Glomerular visceral epithelial cell (primary cell): ENCODE measurements around the gene KIF1B.
A peak's percentile ranks its signal among the peaks of the same experiment; 100 is the strongest.
"Not testable (repeated sequence)": the region's sequence is repeated elsewhere in the genome, so short reads cannot be mapped to it uniquely, and the experiment has no call there.

Experiments used
- DNase-seq: peaks from one replicate; pipeline ENCODE4 v3.0.0-alpha.2; 2016; ENCODE audit errors: extremely low spot score

The KIF1B gene

DNA sequence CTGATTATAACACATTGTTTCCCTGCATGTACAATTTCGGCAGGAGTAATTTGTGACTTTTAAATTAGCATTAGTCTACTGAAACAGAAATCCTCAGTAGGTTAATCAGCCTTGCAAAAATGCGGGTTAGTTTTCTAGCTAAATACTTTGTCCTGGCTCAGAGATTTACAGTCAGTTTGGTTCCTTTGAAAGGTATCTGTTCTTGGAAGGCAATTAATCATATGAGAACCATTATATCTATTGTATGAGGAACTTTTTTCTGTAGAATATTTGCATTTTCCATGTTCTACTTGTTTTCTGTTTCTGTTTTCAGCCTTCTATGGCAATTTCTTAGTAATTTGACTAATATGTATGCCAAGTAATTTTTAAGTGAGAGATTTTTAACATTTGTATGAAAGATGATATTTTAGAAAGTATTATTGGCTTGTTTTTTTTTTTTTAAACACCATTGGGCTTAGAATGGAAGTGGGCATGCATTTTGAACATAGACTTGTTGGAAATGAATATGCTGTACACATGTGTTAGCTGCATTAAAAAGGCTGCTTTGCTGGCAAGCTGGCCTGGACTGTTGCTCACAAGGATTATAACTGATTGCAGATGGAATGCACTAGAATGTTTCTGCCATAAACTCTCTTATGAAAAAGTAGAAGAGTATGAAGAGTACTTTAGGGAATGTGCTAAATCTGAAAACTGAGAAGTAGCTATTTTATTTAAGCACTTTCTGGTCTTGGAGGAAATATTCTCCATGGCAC is 26.2 kb downstream of the KIF1B start:
- DNase-seq, result no peak

DNA sequence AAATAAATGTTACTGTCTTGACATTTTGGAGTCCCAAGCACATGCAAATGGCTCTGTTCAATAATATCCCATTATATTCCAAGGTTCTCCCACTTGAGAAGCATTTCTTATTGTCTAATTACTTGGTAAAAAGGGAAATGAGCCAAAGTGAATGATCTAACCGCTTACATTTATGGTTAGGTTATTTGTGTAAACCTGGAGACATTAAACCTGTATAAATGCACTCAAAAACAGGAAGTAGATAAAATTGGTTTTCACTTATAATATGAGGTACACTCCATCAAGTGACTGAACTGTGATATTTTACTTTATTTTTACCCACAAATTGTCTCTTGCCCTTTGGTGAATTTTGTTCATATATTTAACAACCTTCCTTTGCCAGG is 26.8 kb downstream of the KIF1B start:
- no peak for DNase-seq

DNA sequence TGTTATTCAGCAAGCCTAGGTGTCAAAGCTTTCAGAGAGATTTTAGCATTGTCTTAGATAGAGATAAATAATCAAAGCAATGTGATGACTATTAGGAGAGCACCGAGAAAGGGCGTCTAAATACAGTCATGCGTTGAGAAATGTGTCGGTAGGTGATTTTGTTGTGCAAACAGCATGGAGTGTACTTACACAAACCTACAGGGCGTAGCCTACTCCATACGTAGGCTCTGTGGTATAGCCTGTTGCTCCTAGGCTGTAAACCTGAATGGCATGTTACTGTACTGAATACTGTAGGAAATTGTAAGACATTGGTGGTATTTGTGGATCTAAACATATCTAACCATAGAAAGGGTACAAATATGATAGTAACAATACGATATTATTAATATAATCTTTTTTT is 31.8 kb downstream of the KIF1B start:
- DNase-seq, result no peak

DNA sequence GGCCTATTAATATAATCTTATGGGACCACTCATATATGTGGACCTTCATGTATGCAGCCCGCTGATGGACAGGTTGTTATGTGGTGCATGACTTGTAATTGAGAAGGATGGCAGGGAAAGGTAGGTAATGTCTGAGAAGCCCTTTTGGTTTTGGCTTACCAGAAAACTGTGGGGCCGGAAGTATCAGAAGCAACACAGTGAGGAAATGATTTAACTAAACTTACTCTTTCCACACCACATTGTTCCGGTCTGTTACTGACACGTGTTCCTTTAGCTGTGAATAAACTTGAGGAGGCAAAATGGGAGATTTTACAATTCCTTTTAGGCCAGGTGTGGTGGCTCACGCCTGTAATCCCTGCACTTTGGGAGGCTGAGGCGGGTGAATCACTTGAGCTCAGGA is 32.4 kb downstream of the KIF1B start:
- no peak for DNase-seq

DNA sequence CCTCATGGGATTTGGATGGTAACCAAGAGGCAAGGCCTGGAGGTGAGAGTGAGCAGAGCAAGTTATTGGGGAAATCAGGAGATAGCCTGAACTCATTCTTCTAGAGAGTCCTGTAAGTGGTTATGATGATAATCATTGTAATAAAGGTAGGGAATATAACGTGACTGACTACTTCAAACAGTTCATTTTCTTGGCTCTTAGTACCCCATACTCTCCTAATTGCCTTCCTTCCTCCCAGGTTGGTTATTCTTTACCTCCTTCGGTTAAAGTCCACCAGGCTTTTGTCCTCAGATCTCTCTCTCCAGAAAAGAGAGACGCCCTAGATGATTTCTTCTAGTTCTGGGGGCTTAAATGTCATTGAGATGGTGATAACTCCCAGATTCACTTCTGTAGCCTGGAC is 35.3 kb downstream of the KIF1B start:
- no peak for DNase-seq

DNA sequence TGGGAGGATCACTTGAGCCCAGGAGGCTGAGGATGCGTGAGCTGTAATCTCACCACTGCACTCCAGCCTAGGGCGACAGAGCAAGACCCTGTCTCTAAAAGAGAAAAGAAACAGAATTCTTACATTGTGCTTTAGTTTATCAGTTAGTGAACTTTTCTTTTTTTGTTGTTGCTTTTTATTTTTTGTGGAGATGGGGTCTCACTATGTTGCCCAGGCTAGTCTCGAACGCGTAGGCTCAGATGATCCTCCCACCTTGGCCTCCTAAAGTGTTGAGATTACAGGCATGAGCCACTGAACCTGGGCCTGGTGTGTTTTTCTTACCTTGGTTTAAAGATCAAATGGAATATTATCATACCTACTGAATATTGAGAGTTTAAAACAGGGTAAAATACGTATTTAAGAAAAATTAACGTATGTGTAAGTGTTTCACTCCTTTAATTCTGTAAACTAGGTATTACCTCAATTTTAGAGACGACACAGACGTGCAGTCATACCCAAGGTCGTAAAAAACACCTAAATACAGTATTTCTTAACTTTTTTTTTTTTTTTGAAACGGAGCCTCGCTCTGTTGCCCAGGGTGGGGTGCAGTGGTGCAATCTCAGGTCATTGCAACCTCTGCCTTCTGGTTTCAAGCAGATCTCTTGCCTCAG is 39.6 kb downstream of the KIF1B start:
- no peak for DNase-seq

DNA sequence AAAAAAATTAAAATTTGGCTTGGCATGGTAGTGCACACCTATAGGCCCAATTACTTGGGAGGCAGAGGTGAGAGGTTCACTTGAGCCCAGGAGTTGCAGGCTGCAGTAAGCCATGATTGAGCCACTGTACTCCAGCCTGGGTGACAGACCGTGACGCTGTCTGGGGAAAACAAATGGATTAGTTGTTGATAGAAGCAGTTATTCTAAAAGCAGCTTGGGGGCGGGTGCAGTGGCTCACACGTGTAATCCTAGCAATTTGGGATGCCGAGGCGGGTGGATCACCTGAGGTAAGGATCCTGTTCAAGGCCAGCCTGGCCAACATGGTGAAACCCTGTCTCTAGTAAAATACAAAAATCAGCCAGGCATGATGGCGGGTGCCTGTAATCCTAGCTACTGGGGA is 40.3 kb downstream of the KIF1B start:
- peak; percentile 9 for DNase-seq

DNA sequence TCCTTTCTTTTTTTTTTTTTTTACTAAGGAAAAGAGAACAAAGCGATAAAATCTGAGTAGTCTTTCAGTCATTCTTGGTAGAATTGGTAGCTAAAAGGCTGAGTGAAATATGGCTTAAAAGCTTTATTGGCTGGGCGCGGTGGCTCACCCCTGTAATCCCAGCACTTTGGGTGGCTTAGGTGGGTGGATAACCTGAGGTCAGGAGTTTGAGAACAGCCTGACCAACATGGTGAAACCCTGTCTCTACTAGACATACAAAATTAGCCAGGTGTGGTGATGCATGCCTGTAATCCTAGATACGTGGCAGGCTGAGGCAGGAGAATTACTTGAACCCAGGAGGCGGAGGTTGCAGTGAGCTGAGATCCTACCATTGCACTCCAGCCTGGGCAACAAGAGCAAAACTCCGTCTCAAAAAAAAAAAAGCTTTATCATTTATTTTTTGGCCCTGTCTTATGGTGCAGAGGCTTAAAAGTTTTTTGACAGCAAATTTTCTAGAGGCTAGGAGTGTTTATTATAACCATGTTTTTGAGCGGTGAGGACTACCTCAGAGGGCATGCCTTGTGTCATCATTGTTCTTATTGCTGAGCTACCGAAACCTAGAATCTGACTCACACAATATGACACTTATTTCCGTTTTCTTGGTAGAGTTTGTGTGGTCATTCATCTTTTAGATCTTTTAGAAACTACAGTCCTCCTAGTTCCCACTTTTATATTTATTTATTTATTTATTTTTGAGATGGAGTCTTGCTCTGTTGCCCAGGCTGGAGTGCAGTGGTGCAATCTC is 41.1 kb downstream of the KIF1B start:
- peak; percentile 12 for DNase-seq

DNA sequence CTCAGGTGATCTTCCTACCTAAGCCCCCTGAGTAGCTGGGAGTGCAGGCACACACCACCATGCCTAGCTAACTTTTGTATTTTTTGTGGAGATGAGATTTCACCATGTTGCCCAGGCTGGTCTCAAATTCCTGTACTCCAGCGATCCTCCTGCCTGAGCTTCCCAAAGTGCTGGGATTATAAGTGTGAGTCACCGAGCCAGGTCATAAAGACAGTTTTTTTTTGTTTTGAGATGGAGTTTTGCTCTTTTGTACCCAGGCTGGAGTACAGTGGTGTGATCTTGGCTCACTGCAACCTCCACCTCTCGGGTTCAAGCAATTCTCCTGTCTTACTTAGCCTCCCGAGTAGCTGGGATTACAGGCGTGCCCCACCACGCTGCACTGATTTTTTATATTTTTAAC is 42.1 kb downstream of the KIF1B start:
- DNase-seq, result peak; percentile 53

DNA sequence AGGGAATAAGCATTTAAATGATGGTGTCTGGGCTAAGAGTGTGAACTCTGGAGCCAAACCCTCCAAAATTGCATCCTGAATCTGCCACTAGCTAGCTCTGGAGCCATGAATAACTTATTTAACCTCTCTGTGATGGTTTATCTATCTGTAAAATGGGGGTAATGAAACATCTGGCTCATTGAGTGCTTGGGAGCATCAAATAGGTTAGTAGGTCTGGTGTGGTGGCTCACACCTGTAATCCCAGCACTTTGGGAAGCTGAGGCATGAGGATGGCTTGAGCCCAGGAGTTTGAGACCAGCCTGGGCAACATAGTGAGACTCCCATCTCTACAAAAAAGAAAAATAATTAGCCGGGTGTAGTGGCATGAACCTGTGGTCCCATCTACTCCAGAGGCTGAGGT is 42.8 kb downstream of the KIF1B start:
- DNase-seq, result no peak

DNA sequence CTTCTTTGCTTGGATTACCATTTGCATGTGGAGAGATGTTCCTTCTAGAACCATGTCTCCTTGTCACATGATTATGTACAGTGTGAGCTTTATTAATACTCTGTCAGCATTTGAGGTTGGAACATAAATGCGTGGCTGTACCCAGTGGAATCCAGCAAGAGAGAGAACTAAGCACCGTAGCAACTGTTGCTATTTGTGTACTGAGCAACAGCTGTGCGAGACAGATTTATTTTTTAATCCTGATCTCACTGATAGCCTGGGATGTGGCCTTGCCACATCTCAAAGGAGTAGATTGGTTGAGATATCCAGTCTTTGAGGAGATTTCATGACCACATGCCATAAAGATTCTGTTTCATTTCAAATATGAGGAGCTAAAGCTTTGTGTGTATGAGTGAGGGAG is 43.4 kb downstream of the KIF1B start:
- DNase-seq, result peak; percentile 70

DNA sequence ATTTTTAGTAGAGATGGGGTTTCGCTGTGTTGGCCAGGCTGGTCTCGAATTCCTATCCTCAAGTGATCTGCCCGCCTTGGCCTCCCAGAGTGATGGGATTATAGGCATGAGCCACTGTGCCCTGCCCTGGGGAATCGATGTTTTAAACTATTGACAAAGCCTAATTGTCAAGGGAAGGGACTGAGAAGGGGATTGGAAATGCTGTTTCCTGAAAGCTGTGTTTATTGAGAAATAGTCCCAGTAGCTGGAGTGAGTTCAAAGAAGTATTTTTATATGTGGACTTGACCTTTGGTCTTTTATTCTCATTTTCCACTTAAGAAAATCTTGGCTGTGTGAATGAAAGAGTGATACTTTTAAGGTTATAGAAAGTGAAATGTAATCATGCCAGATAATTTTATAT is 47.5 kb downstream of the KIF1B start:
- no peak for DNase-seq

DNA sequence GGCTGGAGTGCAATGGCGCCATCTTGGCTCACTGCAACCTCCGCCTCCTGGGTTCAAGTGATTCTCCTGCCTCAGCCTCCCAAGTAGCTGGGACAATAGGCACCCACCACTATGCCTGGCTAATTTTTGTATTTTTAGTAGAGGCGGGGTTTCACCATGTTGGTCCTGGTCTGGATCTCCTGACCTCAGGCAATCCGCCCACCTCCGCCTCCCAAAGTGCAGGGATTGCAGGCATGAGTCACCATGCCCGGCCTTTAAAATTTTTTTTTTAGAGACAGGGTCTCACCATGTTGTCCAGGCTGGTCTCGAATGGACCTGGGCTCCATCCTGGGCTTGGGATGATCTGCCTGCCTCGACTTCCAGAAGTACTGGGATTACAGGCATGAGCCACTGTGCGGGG is 49.2 kb downstream of the KIF1B start:
- DNase-seq, result not testable (repeated sequence)

DNA sequence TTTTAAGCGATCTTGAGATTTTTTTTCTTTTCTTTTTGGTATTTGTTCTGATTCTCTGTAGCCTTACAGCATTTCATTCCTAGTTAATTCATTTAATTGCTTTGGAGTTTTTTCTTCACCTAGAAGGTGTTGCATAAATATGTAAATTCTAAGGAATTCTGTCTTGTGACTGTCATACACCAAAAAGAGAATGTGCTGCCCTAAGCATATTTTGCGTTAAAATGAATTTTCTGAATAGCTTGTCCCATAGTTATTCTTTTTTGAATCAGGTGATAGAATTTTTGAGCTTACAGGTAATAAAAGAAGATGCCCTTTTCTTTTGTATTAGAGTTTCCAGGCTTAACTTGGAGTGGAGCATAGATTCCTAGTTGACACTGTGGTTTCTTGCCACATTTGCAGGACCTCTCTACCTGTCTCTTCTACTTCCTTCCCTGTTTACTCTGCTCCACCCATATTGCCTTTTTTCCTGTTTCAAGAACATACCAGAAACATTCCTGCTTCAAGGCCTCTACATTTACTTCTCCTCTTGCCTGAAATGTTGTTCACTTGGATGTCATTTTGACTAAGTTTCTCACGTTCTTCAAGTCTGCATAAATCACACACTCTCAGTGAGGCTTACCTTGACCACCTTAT is 53.2 kb downstream of the KIF1B start:
- no peak for DNase-seq

DNA sequence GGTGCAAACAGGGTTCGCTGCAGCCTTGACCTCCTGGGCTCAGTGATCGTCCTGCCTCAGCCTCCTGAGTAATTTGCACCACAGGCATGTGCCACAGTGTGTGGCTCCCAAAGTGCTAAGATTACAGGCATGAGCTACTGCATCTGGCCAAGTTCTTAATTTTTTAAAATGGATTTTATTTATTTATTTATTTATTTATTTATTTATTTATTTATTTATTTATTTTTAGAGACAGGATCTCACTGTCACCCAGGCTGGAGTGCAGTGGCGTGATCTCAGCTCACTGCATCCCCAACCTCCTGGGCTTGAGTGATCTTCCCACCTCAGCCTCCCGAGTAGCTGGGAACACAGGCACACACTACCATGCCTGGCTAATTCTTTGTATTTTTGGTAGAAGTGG is 54.7 kb downstream of the KIF1B start:
- DNase-seq, result no peak

DNA sequence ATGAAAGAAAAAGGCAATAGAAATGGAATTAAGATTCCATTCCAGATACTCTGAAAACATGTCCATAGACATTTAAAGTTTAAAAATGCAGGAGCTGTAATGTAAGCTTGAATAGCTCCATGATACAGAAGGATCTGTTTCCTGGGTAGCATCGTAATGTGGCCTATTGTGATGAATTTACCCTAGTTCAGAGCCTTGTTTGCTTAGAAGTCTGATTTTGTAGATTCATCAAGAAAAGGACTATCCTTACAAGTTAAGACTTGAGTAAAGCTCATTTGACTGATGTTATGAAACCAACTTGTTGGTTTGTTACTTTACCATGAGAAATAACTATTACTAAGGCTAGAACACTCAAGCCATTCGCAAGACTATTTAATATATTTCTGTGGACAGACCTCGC is 55.5 kb downstream of the KIF1B start:
- no peak for DNase-seq

DNA sequence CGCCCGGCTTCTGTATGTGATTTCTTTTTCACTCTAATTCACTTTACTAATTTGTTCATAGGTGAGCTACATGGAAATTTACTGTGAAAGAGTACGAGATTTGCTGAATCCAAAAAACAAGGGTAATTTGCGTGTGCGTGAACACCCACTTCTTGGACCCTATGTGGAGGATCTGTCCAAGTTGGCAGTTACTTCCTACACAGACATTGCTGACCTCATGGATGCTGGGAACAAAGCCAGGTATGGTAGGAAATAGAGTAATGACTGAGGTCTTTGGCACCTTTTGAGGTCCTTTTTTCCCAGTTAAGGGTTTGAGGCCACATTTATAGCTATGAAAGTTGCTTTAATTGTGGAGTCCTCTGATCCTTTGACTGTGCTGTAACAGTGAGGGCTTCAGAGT is 56.9 kb downstream of the KIF1B start:
- no peak for DNase-seq

DNA sequence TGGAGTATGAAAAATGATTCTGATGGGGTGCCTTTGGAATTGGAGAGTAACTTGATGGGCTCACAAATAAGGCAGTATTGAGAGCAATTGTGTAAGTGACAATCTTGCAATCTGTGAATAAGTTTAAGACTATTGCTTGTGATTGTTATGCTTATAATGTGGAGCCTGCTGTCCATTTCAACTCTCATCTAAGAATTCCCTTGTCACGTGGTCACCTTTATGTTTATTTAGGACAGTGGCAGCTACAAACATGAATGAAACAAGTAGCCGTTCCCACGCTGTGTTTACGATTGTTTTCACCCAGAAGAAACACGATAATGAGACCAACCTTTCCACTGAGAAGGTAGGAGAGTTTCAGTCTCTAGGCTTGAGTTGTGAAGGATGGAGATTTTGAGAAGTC is 57.6 kb downstream of the KIF1B start:
- no peak for DNase-seq

DNA sequence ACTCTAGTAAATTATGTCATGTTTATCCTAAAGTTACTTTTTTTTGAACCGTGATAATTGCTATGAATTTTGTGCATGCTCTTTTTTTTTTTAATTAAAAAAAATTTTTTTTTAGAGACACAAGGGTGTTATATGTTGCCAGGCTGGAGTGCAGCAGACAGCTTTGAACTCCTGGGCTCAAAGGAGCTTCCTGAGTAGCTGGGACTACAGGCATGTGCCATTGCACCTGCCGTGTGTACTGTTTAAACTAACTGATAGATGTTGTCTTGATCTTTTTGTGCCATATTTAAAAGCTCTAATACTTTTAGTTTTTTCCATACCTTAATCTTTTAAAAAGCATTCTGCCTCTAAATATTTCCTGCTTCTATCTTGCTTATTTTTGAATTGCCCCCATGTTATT is 60.7 kb downstream of the KIF1B start:
- DNase-seq, result no peak

DNA sequence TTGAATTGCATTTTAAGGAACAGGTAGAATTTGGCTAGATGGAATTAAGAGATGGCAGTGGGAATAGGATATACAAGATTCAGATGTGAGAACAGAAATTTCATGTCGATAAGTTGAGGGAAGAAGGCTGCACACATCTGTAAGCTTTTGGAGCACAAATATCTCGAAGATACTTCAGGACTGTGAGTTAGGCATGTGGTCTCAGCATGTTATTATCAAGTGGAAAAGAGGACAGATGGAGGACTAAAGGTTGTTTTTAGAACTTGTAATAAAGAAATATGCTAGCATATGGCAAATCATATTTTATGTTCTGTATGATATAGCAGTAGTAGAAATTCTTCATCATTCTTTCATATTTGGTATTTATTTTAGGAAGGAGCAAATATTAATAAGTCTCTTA is 61.5 kb downstream of the KIF1B start:
- DNase-seq, result no peak

DNA sequence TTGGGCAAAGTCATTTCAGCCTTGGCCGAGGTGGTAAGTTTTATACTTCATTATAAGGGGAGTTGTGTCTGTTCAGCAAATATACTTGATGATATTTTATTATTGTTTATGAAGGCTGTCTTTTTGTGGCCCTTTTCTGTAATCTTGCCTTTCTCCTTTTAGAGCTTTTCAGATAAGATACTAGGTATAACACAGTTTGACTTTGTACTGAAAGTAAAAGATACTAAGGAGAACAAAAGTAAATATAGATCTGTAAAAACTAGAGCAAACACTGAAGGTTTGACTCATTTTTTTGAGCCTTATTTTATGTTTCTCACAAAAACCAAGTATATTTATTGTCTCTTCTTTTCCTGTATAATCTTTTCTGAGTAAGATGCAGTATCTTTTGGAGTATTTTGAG is 61.9 kb downstream of the KIF1B start:
- DNase-seq, result no peak

DNA sequence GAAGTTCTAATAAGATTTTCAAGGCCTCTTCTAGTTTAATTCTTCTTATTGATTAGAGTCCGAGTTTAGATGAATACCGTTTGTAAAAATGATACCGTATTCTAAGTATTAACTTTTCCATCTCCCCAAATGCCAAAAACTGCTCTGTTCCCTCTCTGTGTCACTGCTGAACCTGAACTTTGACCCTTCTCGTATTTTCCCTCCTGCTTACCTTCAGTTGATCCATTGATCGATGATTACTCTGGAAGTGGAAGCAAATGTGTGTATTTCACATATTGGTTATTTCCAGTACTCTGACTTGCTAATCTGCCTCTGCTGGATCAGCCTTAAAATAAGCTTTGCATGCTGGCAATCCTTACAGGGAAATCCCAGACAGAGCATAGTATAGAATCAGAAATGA is 68.5 kb downstream of the KIF1B start:
- DNase-seq, result no peak
